GM21447 (cell line): ENCODE measurements around the gene EIF4H.
"Not testable (repeated sequence)": the region's sequence is repeated elsewhere in the genome, so short reads cannot be mapped to it uniquely, and the experiment has no call there.

Experiments used
- ATAC-seq: cut with Tn5 transposase; IDR thresholded peaks from one replicate; pipeline ENCODE4 v1.9.1; 2021; ENCODE audit not compliant: unreplicated experiment

The EIF4H gene

GRCh38 chr7:74173866-74174605 lies at the start of gene EIF4H:
Gene EIF4H, plus strand, starts transcription at chr7:74174356. Its CDS starts 28 bp downstream, at chr7:74174384.
- peak; percentile 73 for ATAC-seq

DNA sequence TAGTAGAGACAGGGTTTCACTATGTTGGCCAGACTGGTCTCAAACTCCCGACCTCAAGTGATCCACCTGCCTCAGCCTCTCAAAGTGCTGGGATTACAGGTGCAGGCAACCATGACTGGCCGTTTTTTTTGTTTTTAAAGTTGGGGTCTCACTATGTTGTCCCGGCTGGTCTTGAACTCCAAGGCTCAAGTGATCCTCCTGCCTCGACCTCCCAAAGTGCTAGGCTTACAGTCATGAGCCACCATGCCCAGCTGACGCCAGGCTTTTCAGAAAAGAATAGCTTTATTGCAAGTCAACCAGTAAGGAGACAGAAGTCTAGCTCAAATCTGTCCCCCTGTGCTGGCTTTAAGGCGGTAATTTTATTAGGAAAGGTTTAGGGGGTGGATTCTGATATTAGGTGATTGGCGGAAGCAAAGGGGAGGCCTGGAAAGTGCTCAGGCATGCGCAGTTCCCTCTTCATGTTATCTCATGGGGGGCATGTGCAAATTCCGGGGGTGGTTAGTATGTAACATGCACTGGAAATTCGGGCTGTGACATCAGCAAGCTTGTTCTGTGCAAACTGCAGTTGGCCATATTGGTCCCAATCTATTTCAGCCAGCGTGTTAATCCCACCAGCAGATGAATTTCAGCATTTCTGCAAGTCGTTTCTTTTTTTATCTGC lies 47.8 kb upstream of the EIF4H start:
- ATAC-seq: no peak

DNA sequence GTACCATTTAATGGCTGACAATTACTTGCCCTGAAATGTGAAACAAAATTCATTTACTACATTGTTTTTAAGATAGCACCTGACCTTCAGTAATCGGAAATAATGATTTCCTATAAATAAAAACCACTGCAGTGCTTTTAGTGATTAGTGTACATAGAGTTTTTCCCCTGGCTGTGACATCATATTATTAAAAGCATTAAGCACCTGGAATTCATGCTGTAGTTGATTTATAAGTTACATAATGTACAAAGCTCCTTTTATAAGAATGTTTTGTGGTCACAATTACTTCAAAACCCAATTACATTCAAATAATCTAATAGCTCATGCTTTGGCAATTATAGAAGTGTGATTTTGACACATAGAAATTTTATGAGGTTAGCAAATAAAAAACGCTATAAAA lies 44.3 kb upstream of the EIF4H start:
- no peak for ATAC-seq

- ATAC-seq: no peak
Observed at GRCh38 chr7:74130518-74130917, 43.6 kb upstream of the EIF4H start.

- ATAC-seq: no peak
Observed at GRCh38 chr7:74134117-74134620, 40.0 kb upstream of the EIF4H start.

- no peak for ATAC-seq
Observed at GRCh38 chr7:74138334-74138867, 35.8 kb upstream of the EIF4H start.

GRCh38 chr7:74138945-74139843 lies 35.0 kb upstream of the EIF4H start:
- ATAC-seq: no peak

DNA sequence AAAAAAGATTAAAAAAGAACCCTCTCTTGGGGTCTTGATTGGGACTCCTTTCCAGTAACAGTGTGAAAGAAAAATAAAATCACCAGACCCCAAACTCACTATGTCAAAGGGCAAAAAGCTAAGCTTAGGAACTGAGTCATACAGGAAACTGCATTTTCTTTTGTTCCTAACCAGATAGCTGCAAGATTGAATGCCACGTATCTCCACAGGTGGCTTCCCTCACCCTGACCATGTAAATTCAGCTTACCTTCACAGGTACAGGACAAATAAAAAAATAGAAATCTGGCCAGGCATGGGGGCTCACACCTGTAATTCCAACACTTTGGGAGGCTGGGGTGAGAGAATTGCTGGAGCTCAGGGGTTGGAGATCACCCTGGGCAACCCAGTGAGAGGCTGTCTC lies 32.5 kb upstream of the EIF4H start:
- no peak for ATAC-seq

DNA sequence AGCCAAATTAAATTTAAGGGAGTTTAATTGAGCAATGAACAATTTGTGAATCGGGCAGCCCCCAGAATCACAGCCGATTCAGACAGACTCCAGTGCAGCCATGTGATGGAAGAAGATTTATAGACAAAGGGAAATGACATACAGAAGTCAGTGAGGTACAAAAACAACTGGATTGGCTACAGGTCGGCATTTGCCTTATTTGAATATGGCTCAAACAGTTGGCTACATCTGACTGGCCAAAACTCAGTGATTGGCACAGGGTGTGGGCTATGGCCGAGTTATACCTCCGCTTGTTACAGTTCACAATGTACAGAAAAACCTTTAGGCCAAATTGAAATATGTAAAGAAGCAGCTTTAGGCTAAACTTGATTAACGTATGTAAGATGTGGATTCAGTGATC lies 30.8 kb upstream of the EIF4H start:
- no peak for ATAC-seq

- no peak for ATAC-seq
Observed at GRCh38 chr7:74148491-74148890, 25.7 kb upstream of the EIF4H start.

DNA sequence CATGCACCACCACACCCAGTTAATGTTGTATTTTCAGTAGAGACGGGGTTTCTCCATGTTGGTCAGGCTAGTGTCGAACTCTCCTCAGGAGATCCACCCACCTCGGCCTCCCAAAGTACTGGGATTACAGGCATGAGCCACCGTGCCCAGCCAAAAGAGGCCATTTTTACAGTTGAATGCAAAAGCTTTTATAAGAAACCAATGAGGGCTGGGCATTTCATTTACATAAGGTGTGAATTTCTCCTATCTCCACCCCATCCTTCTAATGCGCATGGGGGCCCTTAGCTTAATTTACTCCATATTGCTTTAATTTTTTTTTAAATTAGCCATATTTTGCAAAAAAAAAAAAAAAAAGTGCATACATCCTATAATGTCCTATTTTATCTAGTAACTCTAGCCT lies 25.1 kb upstream of the EIF4H start:
- ATAC-seq: no peak

- no peak for ATAC-seq
Observed at GRCh38 chr7:74149603-74150002, 24.6 kb upstream of the EIF4H start.

- no peak for ATAC-seq
Observed at GRCh38 chr7:74153736-74154135, 20.4 kb upstream of the EIF4H start.

DNA sequence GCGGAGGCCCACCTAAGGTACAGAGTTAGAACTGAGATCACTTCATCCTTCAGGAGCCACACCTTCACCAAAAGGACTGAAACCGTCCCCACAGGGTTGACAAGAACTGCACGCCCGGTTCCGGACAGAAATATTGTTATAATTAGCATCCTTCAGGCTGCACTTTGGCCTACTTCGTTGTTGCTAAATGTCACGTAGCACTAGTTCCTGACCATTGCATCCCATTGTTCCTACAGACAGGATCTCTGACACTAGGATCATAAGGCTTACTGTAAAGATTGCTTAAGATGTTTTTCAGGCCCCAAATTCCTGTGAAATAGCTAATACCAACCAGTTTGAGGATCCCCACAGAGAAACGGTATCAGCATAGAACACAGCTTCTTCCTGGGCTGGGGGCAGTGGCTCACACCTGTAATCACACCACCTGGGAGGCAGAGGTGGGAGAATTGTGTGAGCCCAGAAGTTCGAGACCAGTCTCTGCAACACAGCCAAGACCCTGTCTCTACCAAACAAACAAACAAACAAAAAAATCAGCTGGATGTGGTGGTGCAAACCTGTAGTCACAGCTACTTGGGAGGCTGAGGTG lies 18.3 kb upstream of the EIF4H start:
- ATAC-seq: no peak

DNA sequence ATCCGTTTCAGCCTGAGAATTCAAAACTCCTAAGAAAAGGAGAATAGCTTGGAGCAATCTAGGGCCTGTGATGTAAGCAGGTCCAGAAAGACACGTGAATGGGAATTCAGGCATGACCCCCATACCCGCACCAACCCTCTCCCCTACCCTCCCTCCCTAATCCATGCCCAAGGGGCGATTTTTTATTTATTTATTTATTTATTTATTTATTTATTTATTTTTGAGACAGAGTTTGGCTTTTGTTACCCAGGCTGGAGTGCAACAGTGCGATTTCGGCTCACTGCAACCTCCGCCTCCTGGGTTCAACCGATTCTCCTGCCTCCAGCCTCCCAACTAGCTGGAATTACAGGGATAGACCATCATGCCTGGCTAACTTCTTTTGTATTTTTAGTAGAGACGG lies 16.6 kb upstream of the EIF4H start:
- no peak for ATAC-seq

DNA sequence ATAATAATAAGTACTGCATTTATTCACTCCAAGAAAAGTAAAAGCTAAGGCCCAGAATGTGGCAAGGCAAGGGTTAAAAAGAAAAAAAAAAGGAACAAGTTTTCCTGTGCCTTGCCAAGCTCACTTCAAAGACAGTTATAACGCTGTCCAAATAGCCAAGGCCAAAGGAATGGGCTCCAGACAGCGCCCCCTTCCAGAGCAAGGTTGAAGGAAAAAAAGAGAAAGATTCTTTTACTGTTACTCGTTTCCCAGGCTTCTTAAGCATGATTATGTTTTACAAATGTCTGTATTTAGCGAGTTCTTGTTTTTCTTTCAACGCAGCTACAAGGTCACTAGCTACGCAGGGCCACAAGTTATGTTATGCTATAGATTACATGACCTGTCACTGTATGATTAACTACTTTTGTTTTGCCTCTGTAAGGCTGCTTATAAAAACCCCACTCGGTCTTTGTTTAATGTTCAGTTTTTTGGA lies 9.1 kb upstream of the EIF4H start:
- no peak for ATAC-seq

DNA sequence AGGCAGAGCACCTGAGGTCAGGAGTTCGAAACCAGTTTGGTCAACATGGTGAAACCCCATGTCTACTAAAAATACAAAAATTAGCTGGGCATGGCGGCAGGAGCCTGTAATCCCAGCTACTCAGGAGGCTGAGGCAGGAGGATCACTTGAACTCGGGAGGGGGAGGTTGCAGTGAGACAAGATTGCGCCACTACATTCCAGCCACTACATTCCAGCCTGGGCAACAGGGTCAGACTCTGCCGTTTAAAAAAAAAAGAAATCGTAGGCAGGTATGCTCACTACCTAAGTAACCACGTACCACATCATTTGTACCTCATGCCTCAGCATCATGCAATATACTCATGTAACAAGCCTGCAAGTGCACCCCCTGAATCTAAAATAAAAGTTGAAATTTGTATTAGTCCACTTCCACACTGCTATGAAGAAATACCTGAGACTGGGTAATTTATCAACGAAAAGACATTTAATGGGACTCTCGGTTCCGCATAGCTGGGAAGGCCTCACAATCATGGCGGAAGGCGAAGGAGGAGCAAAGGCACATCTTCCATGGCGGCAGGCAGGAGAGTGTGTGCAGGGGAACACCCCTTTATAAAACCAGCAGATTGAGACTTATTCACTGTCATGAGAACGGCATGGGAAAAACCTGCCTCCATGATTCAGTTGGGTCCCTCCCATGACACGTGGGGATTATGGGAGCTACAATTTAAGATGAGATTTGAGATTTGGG lies 8.1 kb upstream of the EIF4H start:
- ATAC-seq: no peak

- ATAC-seq: not testable (repeated sequence)
Observed at GRCh38 chr7:74167324-74167723, 6.8 kb upstream of the EIF4H start.

GRCh38 chr7:74173074-74173473 lies 1.1 kb upstream of the EIF4H start:
- no peak for ATAC-seq

DNA sequence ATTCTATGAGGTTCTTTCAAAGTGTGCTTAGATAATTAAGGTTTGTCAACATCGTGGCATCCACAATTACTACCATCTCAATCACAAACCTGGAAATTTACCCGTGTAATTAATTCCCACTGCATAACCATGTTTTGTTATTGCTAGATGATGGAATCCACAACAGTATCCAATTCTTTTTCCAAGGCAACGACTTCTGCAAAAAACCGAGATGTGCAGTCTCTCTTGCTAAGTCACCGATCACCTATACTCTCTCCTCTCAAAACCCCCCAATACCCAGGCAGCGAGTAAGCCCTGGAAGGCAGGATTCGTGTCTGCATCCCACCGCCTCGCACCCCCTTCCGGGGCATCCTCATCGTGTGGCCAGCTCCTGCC lies 678 bp upstream of the EIF4H start:
- ATAC-seq: no peak
